WTC11 (cell line): ENCODE results near the gene GRK1. TPM values are rescaled to one million over a fixed set of nuclear protein-coding genes. Genes with fewer than 3 reads are reported as not detected.
"Not testable (repeated sequence)": the region's sequence is repeated elsewhere in the genome, so short reads cannot be mapped to it uniquely, and the experiment has no call there.

Experiments used
- ATAC-seq: fragments of 200-7000 bp; cut with Tn5 transposase; 2 replicates; pipeline ENCODE4 v1.10.0; 2021; ENCODE audit warnings: mild to moderate bottlenecking, moderate library complexity
- CTCF ChIA-PET: fragments of 300-600 bp; sonication (Branson Sonifier 250); formaldehyde crosslinking; loops from one replicate; lab custom pipeline; 2021; ENCODE audit warnings: antibody characterized with exemption; lab: Charles Lee
- POLR2A ChIA-PET: fragments of 350-600 bp; sonication (Branson Sonifier 250); formaldehyde crosslinking; loops from one replicate; lab custom pipeline; 2021; ENCODE audit warnings: antibody characterized with exemption; lab: Charles Lee
- DNase-seq: peaks from one replicate; pipeline ENCODE4 v3.0.0; 2021; ENCODE audit warnings: low spot score
- H3K27ac Mint-ChIP-seq: 2 replicates; pipeline ENCODE4 v1.8.0; 2021; ENCODE audit warnings: mixed read lengths
- H3K27me3 Mint-ChIP-seq: 2 replicates; pipeline ENCODE4 v1.8.0; 2021; ENCODE audit warnings: low read depth, mild to moderate bottlenecking, moderate library complexity, mixed read lengths
- H3K36me3 Mint-ChIP-seq: 2 replicates; pipeline ENCODE4 v1.8.0; 2021; ENCODE audit warnings: mixed read lengths
- H3K4me1 Mint-ChIP-seq: 2 replicates; pipeline ENCODE4 v1.8.0; 2022; ENCODE audit warnings: mixed read lengths
- H3K4me3 Mint-ChIP-seq: 2 replicates; pipeline ENCODE4 v1.8.0; 2021; ENCODE audit warnings: mild to moderate bottlenecking, moderate library complexity, mixed read lengths
- H3K9me3 Mint-ChIP-seq: 2 replicates; pipeline ENCODE4 v1.8.0; 2021; ENCODE audit warnings: mixed read lengths
- CREB1 ChIP-seq: sonication (generic); formaldehyde crosslinking; IDR thresholded peaks from 2 replicates; pipeline ENCODE4 v1.8.0; 2023; ENCODE audit warnings: mild to moderate bottlenecking, missing genetic modification reagents
- CREM ChIP-seq: sonication (generic); formaldehyde crosslinking; IDR thresholded peaks from 2 replicates; pipeline ENCODE4 v1.8.1; 2022; ENCODE audit warnings: mild to moderate bottlenecking, missing genetic modification reagents, moderate library complexity
- EMX1 ChIP-seq: fragments of 250-450 bp; sonication (Bioruptor Pico); IDR thresholded peaks from 2 replicates; pipeline ENCODE4 v1.8.0; 2021; ENCODE audit warnings: mild to moderate bottlenecking
- ESRRA ChIP-seq: sonication (generic); formaldehyde crosslinking; IDR thresholded peaks from 2 replicates; pipeline ENCODE4 v1.8.1; 2022; ENCODE audit warnings: mild to moderate bottlenecking, missing genetic modification reagents, borderline replicate concordance
- GTF2I ChIP-seq: fragments of 250-450 bp; sonication (Bioruptor Pico); conservative IDR thresholded peaks from 2 replicates; pipeline ENCODE4 v1.4.0; 2021; ENCODE audit warnings: mild to moderate bottlenecking
- IRF2 ChIP-seq: sonication (generic); formaldehyde crosslinking; IDR thresholded peaks from 2 replicates; pipeline ENCODE4 v1.8.0; 2022; ENCODE audit warnings: low read depth, missing genetic modification reagents, borderline replicate concordance
- NR3C1 ChIP-seq: sonication (generic); formaldehyde crosslinking; conservative IDR thresholded peaks from 2 replicates; pipeline ENCODE4 v1.8.1; 2023; ENCODE audit warnings: low read depth, mild to moderate bottlenecking, missing genetic modification reagents
- PRRX2 ChIP-seq: fragments of 250-450 bp; sonication (Bioruptor Pico); IDR thresholded peaks from 2 replicates; pipeline ENCODE4 v1.8.0; 2021; ENCODE audit warnings: mild to moderate bottlenecking
- SOX15 ChIP-seq: fragments of 250-450 bp; sonication (Bioruptor Pico); IDR thresholded peaks from 2 replicates; pipeline ENCODE4 v1.9.0; 2021; ENCODE audit warnings: mild to moderate bottlenecking
- TP53 ChIP-seq: sonication (generic); formaldehyde crosslinking; IDR thresholded peaks from 2 replicates; pipeline ENCODE4 v1.8.1; 2023; ENCODE audit warnings: mild to moderate bottlenecking, missing genetic modification reagents
- ZNF317 ChIP-seq: sonication (generic); formaldehyde crosslinking; IDR thresholded peaks from 2 replicates; pipeline ENCODE4 v1.8.1; 2023; ENCODE audit warnings: low read depth, mild to moderate bottlenecking, moderate library complexity, missing genetic modification reagents, borderline replicate concordance
- ZNF671 ChIP-seq: fragments of 250-450 bp; sonication (Bioruptor Pico); IDR thresholded peaks from 2 replicates; pipeline ENCODE4 v1.8.0; 2021; ENCODE audit warnings: mild to moderate bottlenecking
- total RNA-seq: library from RNA; stranded (reverse); gene quantifications from 3 replicates; pipeline ENCODE4 v1.2.3, GENCODE V29; 2021
- TF ChIP-seq, protein P1 (sequence below): sonication (generic); formaldehyde crosslinking; IDR thresholded peaks from 2 replicates; pipeline ENCODE4 v1.8.1; 2022; ENCODE audit warnings: low read depth, missing genetic modification reagents, borderline replicate concordance
- TF ChIP-seq, protein P2 (sequence below): sonication (generic); formaldehyde crosslinking; IDR thresholded peaks from 2 replicates; pipeline ENCODE4 v1.8.0; 2022; ENCODE audit warnings: missing genetic modification reagents
- TF ChIP-seq, protein P3 (sequence below): fragments of 250-450 bp; sonication (Bioruptor Pico); IDR thresholded peaks from 2 replicates; pipeline ENCODE4 v2.1.2; 2022; ENCODE audit warnings: mild to moderate bottlenecking, moderate library complexity
- TF ChIP-seq, protein P4 (sequence below): sonication (generic); formaldehyde crosslinking; IDR thresholded peaks from 2 replicates; pipeline ENCODE4 v1.8.0; 2022; ENCODE audit warnings: mild to moderate bottlenecking, missing genetic modification reagents
- TF ChIP-seq, protein P5 (sequence below): sonication (generic); formaldehyde crosslinking; IDR thresholded peaks from 2 replicates; pipeline ENCODE4 v1.8.0; 2022; ENCODE audit warnings: mild to moderate bottlenecking, missing genetic modification reagents
- TF ChIP-seq, protein P6 (sequence below): sonication (generic); formaldehyde crosslinking; IDR thresholded peaks from 2 replicates; pipeline ENCODE4 v1.8.1; 2023; ENCODE audit warnings: mild to moderate bottlenecking, moderate library complexity, missing genetic modification reagents

The GRK1 gene
- total RNA-seq, 1 experiment from 2014 or later: 0.17 TPM

DNA sequence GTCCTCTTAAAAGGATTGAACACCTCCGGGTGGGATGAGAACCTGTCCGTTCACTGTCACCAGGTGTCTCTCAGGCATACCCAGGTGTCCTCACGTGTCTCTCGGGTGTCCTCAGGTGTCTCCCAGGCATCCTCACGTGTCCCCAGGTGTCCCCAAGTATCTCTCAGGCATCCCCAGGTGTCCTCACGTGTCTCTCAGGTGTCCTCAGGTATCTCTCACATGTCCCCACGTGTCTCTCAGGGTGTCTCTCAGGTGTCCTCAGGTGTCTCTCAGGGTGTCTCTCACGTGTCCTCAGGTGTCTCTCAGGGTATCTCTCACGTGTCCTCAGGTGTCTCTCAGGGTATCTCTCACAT, 42.8 kb upstream of the GRK1 start:
- TF ChIP-seq SOX15 (CRISPR knock-in tag) (no peak), ZNF317 (CRISPR knock-in tag) (no peak), CREM (CRISPR knock-in tag) (no peak), GTF2I (no peak), ESRRA (CRISPR knock-in tag) (no peak), IRF2 (CRISPR knock-in tag) (no peak)
- TF ChIP-seq, protein P1, sequence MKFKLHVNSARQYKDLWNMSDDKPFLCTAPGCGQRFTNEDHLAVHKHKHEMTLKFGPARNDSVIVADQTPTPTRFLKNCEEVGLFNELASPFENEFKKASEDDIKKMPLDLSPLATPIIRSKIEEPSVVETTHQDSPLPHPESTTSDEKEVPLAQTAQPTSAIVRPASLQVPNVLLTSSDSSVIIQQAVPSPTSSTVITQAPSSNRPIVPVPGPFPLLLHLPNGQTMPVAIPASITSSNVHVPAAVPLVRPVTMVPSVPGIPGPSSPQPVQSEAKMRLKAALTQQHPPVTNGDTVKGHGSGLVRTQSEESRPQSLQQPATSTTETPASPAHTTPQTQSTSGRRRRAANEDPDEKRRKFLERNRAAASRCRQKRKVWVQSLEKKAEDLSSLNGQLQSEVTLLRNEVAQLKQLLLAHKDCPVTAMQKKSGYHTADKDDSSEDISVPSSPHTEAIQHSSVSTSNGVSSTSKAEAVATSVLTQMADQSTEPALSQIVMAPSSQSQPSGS (CRISPR knock-in tag): no peak
- TF ChIP-seq, protein P2, sequence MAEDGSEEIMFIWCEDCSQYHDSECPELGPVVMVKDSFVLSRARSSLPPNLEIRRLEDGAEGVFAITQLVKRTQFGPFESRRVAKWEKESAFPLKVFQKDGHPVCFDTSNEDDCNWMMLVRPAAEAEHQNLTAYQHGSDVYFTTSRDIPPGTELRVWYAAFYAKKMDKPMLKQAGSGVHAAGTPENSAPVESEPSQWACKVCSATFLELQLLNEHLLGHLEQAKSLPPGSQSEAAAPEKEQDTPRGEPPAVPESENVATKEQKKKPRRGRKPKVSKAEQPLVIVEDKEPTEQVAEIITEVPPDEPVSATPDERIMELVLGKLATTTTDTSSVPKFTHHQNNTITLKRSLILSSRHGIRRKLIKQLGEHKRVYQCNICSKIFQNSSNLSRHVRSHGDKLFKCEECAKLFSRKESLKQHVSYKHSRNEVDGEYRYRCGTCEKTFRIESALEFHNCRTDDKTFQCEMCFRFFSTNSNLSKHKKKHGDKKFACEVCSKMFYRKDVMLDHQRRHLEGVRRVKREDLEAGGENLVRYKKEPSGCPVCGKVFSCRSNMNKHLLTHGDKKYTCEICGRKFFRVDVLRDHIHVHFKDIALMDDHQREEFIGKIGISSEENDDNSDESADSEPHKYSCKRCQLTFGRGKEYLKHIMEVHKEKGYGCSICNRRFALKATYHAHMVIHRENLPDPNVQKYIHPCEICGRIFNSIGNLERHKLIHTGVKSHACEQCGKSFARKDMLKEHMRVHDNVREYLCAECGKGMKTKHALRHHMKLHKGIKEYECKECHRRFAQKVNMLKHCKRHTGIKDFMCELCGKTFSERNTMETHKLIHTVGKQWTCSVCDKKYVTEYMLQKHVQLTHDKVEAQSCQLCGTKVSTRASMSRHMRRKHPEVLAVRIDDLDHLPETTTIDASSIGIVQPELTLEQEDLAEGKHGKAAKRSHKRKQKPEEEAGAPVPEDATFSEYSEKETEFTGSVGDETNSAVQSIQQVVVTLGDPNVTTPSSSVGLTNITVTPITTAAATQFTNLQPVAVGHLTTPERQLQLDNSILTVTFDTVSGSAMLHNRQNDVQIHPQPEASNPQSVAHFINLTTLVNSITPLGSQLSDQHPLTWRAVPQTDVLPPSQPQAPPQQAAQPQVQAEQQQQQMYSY: no peak
- DNase-seq (no peak), ATAC-seq (no peak)
- H3K36me3 Mint-ChIP-seq: peaks cover 46% of the 10 kb centered on the region
- no peaks in the 10 kb centered on the region for H3K27me3 Mint-ChIP-seq
- 0 out of 2 replicates have a peak, but pooled peaks cover 2% of the 10 kb centered on the region for H3K4me1 Mint-ChIP-seq
- peaks cover 9% of the 10 kb centered on the region; the same call in 1 of the 2 replicates for H3K9me3 Mint-ChIP-seq
- CTCF ChIA-PET: no interaction called here
- no peak overlapping the region for H3K4me3 Mint-ChIP-seq
- POLR2A ChIA-PET: no interaction called here
- H3K27ac Mint-ChIP-seq: no peak overlapping the region

DNA sequence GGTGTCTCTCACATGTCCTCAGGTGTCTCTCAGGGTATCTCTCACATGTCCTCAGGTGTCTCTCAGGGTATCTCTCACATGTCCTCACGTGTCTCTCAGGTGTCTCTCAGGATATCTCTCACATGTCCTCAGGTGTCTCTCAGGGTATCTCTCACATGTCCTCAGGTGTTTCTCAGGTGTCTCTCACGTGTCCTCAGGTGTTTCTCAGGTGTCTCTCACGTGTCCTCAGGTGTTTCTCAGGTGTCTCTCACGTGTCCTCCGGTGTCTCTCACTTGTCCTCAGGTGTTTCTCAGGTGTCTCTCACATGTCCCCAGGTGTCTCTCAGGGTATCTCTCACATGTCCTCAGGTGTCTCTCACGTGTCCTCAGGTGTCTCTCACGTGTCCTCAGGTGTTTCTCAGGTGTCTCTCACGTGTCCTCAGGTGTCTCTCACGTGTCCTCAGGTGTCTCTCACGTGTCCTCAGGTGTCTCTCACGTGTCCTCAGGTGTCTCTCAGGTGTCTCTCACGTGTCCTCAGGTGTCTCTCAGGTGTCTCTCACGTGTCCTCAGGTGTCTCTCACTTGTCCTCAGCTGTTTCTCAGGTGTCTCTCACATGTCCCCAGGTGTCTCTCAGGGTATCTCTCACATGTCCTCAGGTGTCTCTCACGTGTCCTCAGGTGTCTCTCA, 42.2 kb upstream of the GRK1 start:
- ATAC-seq, H3K27ac Mint-ChIP-seq, H3K9me3 Mint-ChIP-seq, H3K27me3 Mint-ChIP-seq, CTCF ChIA-PET, H3K4me1 Mint-ChIP-seq, DNase-seq, H3K4me3 Mint-ChIP-seq, POLR2A ChIA-PET: not testable (repeated sequence)
- peaks cover 46% of the 10 kb centered on the region for H3K36me3 Mint-ChIP-seq

DNA sequence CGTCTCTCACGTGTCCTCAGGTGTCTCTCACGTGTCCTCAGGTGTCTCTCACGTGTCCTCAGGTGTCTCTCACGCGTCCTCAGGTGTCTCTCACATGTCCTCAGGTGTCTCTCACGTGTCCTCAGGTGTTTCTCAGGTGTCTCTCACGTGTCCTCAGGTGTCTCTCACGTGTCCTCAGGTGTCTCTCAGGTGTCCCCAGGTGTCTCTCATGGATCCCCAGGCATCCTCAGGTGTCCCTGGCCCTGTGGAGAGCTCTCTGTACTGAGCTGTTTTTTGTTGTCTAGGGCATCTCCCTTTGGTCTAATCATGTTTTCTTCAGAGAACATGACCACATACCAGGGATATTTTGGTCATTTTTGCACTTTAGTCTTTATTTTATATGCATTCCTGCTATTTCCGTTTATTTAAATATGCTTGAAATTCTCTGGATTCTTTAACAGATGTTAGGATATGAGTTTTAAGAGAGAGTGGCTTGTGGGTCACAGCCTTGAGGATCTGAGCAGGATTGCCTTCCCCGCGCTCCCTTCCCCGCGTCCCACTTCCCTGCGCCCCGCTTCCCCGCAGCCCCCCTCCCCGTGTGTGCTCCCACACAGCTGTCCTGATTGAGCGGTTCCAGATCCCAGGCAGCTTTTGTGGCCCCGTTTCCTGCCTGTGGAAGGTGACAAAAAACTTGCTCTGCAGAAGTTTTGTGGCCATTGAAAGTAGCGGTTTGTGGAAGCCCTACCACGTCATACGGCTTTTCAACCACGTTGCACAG, 40.9 kb upstream of the GRK1 start:
- Mint-ChIP-seq H3K36me3 (peaks cover 46% of the 10 kb centered on the region), H3K27ac (no peak overlapping the region)
- TF ChIP-seq NR3C1 (CRISPR knock-in tag): no peak
- no peak for TF ChIP-seq CREB1 (CRISPR knock-in tag)
- TF ChIP-seq, protein P3, sequence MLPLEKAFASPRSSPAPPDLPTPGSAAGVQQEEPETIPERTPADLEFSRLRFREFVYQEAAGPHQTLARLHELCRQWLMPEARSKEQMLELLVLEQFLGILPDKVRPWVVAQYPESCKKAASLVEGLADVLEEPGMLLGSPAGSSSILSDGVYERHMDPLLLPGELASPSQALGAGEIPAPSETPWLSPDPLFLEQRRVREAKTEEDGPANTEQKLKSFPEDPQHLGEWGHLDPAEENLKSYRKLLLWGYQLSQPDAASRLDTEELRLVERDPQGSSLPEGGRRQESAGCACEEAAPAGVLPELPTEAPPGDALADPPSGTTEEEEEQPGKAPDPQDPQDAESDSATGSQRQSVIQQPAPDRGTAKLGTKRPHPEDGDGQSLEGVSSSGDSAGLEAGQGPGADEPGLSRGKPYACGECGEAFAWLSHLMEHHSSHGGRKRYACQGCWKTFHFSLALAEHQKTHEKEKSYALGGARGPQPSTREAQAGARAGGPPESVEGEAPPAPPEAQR (CRISPR knock-in tag): no peak
- TF ChIP-seq, protein P4, sequence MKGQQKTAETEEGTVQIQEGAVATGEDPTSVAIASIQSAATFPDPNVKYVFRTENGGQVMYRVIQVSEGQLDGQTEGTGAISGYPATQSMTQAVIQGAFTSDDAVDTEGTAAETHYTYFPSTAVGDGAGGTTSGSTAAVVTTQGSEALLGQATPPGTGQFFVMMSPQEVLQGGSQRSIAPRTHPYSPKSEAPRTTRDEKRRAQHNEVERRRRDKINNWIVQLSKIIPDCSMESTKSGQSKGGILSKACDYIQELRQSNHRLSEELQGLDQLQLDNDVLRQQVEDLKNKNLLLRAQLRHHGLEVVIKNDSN (CRISPR knock-in tag): no peak
- TF ChIP-seq EMX1 (CRISPR knock-in tag): no peak
- TF ChIP-seq, protein P5, sequence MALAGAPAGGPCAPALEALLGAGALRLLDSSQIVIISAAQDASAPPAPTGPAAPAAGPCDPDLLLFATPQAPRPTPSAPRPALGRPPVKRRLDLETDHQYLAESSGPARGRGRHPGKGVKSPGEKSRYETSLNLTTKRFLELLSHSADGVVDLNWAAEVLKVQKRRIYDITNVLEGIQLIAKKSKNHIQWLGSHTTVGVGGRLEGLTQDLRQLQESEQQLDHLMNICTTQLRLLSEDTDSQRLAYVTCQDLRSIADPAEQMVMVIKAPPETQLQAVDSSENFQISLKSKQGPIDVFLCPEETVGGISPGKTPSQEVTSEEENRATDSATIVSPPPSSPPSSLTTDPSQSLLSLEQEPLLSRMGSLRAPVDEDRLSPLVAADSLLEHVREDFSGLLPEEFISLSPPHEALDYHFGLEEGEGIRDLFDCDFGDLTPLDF (CRISPR knock-in tag): no peak
- TF ChIP-seq PRRX2 (CRISPR knock-in tag): no peak
- TF ChIP-seq ESRRA (CRISPR knock-in tag): no peak
- TF ChIP-seq, protein P6, sequence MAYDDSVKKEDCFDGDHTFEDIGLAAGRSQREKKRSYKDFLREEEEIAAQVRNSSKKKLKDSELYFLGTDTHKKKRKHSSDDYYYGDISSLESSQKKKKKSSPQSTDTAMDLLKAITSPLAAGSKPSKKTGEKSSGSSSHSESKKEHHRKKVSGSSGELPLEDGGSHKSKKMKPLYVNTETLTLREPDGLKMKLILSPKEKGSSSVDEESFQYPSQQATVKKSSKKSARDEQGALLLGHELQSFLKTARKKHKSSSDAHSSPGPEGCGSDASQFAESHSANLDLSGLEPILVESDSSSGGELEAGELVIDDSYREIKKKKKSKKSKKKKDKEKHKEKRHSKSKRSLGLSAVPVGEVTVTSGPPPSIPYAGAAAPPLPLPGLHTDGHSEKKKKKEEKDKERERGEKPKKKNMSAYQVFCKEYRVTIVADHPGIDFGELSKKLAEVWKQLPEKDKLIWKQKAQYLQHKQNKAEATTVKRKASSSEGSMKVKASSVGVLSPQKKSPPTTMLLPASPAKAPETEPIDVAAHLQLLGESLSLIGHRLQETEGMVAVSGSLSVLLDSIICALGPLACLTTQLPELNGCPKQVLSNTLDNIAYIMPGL (CRISPR knock-in tag): no peak
- TF ChIP-seq TP53 (CRISPR knock-in tag): no peak
- no peak for TF ChIP-seq ZNF671 (CRISPR knock-in tag)

More for the DNA sequence above, 40.9 kb upstream of the GRK1 start:
- Mint-ChIP-seq H3K27me3 (no peaks in the 10 kb centered on the region), H3K4me1 (0 out of 2 replicates have a peak, but pooled peaks cover 2% of the 10 kb centered on the region), H3K9me3 (peaks cover 9% of the 10 kb centered on the region; the same call in 1 of the 2 replicates), H3K4me3 (no peak overlapping the region)
- no peak for ATAC-seq
- POLR2A ChIA-PET: no interaction called here
- no peak for DNase-seq
- CTCF ChIA-PET: interaction anchor here (0.6 kb wide), 1 partner anchor 127 kb away, joined by 3 read pairs; no protein-coding TSS in a partner anchor
